HEK293 (cell line): Measurements from ENCODE around the gene LETM1.

Source experiments
- CTCF ChIA-PET: fragments of 350-600 bp; formaldehyde crosslinking; extraction: SDS; loops from one replicate; lab custom pipeline; 2021; ENCODE audit warnings: antibody characterized with exemption; lab: Yijun Ruan, JAX
- POLR2A ChIA-PET: fragments of 300-600 bp; formaldehyde crosslinking; extraction: SDS; loops from one replicate; lab custom pipeline; 2020; ENCODE audit warnings: antibody characterized with exemption, inconsistent platforms; lab: Yijun Ruan, JAX
- H3K27ac ChIP-seq: fragments of 200-500 bp; sonication (Bioruptor generic); 2 replicates; pipeline ENCODE4 v1.5.1; 2014; ENCODE audit warnings: low read depth, low read length, control low read depth, inconsistent platforms; ENCODE audit errors: extremely low read depth
- H3K36me3 ChIP-seq, 2 experiments: fragments of 200-500 bp in 1 of 2; sonication (Bioruptor generic) in 1 of 2; 1 replicate in 1 of 2; 2 replicates in 1 of 2; pipeline ENCODE4 v1.5.1; 2014 to 2017; ENCODE audit warnings: inconsistent platforms in 2 of 2, low read length in 2 of 2; ENCODE audit not compliant: control insufficient read depth in 2 of 2, insufficient read depth in 1 of 2
- H3K4me1 ChIP-seq: fragments of 200-500 bp; sonication (Bioruptor generic); 2 replicates; pipeline ENCODE4 v1.5.1; 2014; ENCODE audit warnings: mild to moderate bottlenecking, low read length, inconsistent platforms; ENCODE audit not compliant: control insufficient read depth, insufficient read depth
- H3K4me3 ChIP-seq: 2 replicates; pipeline ENCODE4 v1.5.1; 2011; ENCODE audit warnings: low read depth, mild to moderate bottlenecking, control low read depth, low read length, moderate library complexity
- H3K9me3 ChIP-seq: fragments of 200-500 bp; sonication (Bioruptor generic); 2 replicates; pipeline ENCODE4 v1.5.1; 2014; ENCODE audit warnings: low read depth, low read length, inconsistent platforms; ENCODE audit not compliant: control insufficient read depth, insufficient read depth
- GLIS1 ChIP-seq: fragments of 450-650 bp; formaldehyde crosslinking; IDR thresholded peaks from 2 replicates; pipeline ENCODE4 v1.5.1; 2016; ENCODE audit warnings: missing biosample characterization, missing genetic modification characterization
- KLF1 ChIP-seq: fragments of 450-650 bp; formaldehyde crosslinking; IDR thresholded peaks from 2 replicates; pipeline ENCODE4 v1.5.1; 2016; ENCODE audit warnings: missing biosample characterization, missing genetic modification characterization
- MEIS1 ChIP-seq: sonication (generic); formaldehyde crosslinking; IDR thresholded peaks from 2 replicates; pipeline ENCODE4 v1.8.1; 2022; ENCODE audit warnings: missing genetic modification reagents, mild to moderate bottlenecking, borderline replicate concordance
- SALL2 ChIP-seq: fragments of 450-650 bp; formaldehyde crosslinking; IDR thresholded peaks from 2 replicates; pipeline ENCODE4 v1.5.0; 2017; ENCODE audit warnings: missing biosample characterization, mild to moderate bottlenecking, missing genetic modification characterization, borderline replicate concordance
- ZBTB8A ChIP-seq: fragments of 450-650 bp; formaldehyde crosslinking; IDR thresholded peaks from 2 replicates; pipeline ENCODE4 v1.5.1; 2016; ENCODE audit warnings: missing biosample characterization, missing genetic modification characterization
- ZNF174 ChIP-seq: fragments of 450-650 bp; formaldehyde crosslinking; IDR thresholded peaks from 2 replicates; pipeline ENCODE4 v1.5.0; 2017; ENCODE audit warnings: missing biosample characterization, mild to moderate bottlenecking, missing genetic modification characterization
- ZNF510 ChIP-seq: fragments of 450-650 bp; formaldehyde crosslinking; IDR thresholded peaks from 2 replicates; pipeline ENCODE4 v1.5.1; 2018; ENCODE audit warnings: mild to moderate bottlenecking, missing genetic modification characterization, missing biosample characterization; ENCODE audit not compliant: insufficient replicate concordance
- ZNF654 ChIP-seq: fragments of 450-650 bp; formaldehyde crosslinking; IDR thresholded peaks from 2 replicates; pipeline ENCODE4 v1.5.1; 2016; ENCODE audit warnings: low read depth, missing biosample characterization, missing genetic modification characterization
- ZNF658 ChIP-seq: fragments of 450-650 bp; formaldehyde crosslinking; IDR thresholded peaks from 2 replicates; pipeline ENCODE4; 2016; ENCODE audit warnings: missing biosample characterization, missing genetic modification characterization
- ZNF792 ChIP-seq: fragments of 450-650 bp; formaldehyde crosslinking; IDR thresholded peaks from 2 replicates; pipeline ENCODE4 v1.5.1; 2016; ENCODE audit warnings: missing biosample characterization, missing genetic modification characterization
- ZSCAN16 ChIP-seq: fragments of 450-650 bp; formaldehyde crosslinking; IDR thresholded peaks from 2 replicates; pipeline ENCODE4 v1.5.1; 2016; ENCODE audit warnings: missing biosample characterization, missing genetic modification characterization
- ZSCAN30 ChIP-seq: fragments of 450-650 bp; IDR thresholded peaks from 2 replicates; pipeline ENCODE4 v1.5.1; 2018; ENCODE audit warnings: missing biosample characterization, mild to moderate bottlenecking, missing genetic modification characterization, moderate library complexity
- ZXDB ChIP-seq: fragments of 450-650 bp; formaldehyde crosslinking; IDR thresholded peaks from 2 replicates; pipeline ENCODE4 v1.5.1; 2016; ENCODE audit warnings: missing biosample characterization, missing genetic modification characterization
- TF ChIP-seq, protein P1 (sequence below): fragments of 450-650 bp; formaldehyde crosslinking; IDR thresholded peaks from 2 replicates; pipeline ENCODE4 v1.5.1; 2016; ENCODE audit warnings: missing biosample characterization, missing genetic modification characterization
- TF ChIP-seq, protein P2 (sequence below): fragments of 450-650 bp; formaldehyde crosslinking; conservative IDR thresholded peaks from 2 replicates; pipeline ENCODE4 v1.5.1; 2016; ENCODE audit warnings: low read depth, missing biosample characterization, missing genetic modification characterization

LETM1 gene

DNA sequence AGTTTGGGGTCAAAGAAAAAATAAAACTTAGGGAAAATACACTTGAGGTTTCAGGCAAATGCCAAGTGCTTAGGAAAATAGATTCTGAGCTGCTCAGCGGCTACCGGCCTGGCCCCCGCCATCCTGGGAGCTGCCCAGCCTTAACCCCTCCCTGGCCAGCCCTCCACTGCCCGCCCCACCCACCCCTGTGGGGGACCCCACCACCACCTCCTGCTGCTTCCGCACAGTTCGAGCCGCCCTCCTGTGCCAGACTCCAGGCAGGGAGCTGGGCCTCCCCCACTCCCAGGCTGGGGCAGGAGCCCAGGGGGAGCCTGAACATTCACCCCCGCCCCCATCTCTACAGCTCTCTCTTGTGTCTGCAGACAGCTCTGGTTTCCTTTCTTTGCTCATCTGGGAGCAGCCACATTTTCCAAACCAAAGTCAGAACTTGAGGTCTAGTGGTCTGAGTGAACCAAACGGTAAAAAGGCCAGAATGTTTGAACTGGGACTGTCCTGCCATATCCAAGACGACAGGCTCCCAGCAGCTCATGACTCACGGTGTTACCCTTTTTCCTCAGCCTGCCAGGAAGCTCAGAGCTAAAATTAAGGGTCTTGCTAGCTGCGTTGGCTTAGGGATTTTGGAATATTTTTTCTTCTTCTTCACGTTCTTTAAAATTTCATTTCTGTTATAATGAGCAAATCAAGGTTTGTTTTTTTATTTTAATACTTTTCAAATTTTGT, 67.5 kb downstream of the LETM1 start (continued):
- TF ChIP-seq, protein P1, sequence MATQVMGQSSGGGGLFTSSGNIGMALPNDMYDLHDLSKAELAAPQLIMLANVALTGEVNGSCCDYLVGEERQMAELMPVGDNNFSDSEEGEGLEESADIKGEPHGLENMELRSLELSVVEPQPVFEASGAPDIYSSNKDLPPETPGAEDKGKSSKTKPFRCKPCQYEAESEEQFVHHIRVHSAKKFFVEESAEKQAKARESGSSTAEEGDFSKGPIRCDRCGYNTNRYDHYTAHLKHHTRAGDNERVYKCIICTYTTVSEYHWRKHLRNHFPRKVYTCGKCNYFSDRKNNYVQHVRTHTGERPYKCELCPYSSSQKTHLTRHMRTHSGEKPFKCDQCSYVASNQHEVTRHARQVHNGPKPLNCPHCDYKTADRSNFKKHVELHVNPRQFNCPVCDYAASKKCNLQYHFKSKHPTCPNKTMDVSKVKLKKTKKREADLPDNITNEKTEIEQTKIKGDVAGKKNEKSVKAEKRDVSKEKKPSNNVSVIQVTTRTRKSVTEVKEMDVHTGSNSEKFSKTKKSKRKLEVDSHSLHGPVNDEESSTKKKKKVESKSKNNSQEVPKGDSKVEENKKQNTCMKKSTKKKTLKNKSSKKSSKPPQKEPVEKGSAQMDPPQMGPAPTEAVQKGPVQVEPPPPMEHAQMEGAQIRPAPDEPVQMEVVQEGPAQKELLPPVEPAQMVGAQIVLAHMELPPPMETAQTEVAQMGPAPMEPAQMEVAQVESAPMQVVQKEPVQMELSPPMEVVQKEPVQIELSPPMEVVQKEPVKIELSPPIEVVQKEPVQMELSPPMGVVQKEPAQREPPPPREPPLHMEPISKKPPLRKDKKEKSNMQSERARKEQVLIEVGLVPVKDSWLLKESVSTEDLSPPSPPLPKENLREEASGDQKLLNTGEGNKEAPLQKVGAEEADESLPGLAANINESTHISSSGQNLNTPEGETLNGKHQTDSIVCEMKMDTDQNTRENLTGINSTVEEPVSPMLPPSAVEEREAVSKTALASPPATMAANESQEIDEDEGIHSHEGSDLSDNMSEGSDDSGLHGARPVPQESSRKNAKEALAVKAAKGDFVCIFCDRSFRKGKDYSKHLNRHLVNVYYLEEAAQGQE (tag by site-specific recombination), result no peak
- TF ChIP-seq GLIS1 (tag by site-specific recombination), result peak; percentile 56
- TF ChIP-seq, all 188 proteins: peak for 2

DNA sequence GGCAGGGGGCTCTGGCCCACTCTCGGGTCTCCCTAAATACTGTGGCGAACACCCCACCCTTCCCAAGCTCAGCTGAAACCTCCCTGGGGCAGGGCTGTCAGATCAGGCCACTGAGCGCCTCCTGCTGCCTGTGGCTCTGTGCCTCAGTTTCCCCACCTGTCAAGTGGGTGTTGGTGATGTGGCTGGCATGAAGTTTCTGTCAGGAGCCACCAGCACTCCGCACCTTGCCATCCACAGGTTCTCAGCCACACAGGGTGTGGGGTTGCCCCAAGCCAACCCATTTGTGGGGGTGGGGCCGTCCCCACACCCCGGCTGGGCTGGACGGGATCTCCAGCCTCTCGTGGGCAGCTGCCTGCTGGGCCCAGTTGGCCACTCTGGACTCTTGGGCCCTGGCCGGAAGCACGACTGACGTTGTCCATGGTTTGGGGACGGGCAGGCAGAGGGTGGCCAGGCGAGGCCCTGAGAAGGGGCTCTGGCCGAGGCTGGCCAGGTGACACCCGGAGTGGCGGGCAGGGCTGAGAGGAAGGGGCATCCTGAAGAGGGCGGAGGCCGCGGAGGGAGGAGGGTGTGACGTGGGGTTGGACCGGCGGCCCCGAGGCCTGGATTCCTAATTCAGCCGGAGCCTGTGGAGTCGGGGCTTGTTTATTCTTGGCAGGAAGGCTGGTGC, 68.4 kb downstream of the LETM1 start:
- TF ChIP-seq, protein P2, sequence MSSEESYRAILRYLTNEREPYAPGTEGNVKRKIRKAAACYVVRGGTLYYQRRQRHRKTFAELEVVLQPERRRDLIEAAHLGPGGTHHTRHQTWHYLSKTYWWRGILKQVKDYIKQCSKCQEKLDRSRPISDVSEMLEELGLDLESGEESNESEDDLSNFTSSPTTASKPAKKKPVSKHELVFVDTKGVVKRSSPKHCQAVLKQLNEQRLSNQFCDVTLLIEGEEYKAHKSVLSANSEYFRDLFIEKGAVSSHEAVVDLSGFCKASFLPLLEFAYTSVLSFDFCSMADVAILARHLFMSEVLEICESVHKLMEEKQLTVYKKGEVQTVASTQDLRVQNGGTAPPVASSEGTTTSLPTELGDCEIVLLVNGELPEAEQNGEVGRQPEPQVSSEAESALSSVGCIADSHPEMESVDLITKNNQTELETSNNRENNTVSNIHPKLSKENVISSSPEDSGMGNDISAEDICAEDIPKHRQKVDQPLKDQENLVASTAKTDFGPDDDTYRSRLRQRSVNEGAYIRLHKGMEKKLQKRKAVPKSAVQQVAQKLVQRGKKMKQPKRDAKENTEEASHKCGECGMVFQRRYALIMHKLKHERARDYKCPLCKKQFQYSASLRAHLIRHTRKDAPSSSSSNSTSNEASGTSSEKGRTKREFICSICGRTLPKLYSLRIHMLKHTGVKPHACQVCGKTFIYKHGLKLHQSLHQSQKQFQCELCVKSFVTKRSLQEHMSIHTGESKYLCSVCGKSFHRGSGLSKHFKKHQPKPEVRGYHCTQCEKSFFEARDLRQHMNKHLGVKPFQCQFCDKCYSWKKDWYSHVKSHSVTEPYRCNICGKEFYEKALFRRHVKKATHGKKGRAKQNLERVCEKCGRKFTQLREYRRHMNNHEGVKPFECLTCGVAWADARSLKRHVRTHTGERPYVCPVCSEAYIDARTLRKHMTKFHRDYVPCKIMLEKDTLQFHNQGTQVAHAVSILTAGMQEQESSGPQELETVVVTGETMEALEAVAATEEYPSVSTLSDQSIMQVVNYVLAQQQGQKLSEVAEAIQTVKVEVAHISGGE (tag by site-specific recombination), result no peak
- no peak for TF ChIP-seq ZNF510 (tag by site-specific recombination)
- TF ChIP-seq ZNF174 (tag by site-specific recombination), result no peak
- TF ChIP-seq SALL2 (tag by site-specific recombination), result no peak
- no peak for TF ChIP-seq MEIS1 (CRISPR knock-in tag)
- peak; percentile 45 for TF ChIP-seq KLF1 (tag by site-specific recombination)
- TF ChIP-seq ZNF654 (tag by site-specific recombination), result no peak
- TF ChIP-seq ZNF658 (tag by site-specific recombination), result no peak
- no peak for TF ChIP-seq ZXDB (tag by site-specific recombination)
- TF ChIP-seq ZBTB8A (tag by site-specific recombination), result 0 out of 2 replicates have a peak, but pooled peaks have one; percentile 7
- no peak for TF ChIP-seq ZSCAN30 (tag by site-specific recombination)
- no peak for TF ChIP-seq ZNF792 (tag by site-specific recombination)
- TF ChIP-seq, protein P1 (tag by site-specific recombination), result no peak
- no peak for TF ChIP-seq ZSCAN16 (tag by site-specific recombination)
- CTCF ChIA-PET, result interaction anchor here (1.7 to 1.8 kb wide), 2 partner anchors 10 to 40 kb away, joined by 4 to 5 read pairs; no protein-coding TSS in a partner anchor
- no peak overlapping the region for H3K4me3 ChIP-seq
- no peaks in the 10 kb centered on the region for H3K36me3 ChIP-seq
- H3K4me1 ChIP-seq, result no peaks in the 10 kb centered on the region
- no peaks in the 10 kb centered on the region for H3K9me3 ChIP-seq
- POLR2A ChIA-PET, result no interaction called here
- H3K27ac ChIP-seq, result no peak overlapping the region
